GM13977 (cell line): Measurements from ENCODE around the gene SLAIN1.

ENCODE experiments used
- DNase-seq: peaks from one replicate; pipeline ENCODE4 v3.0.0; 2012; ENCODE audit warnings: low spot score
- in situ Hi-C: fragments of 300-500 bp; cut with MboI; formaldehyde crosslinking; loops from one replicate; pipeline ENCODE4 v1.12.0; 2022; ENCODE audit warnings: low sequenced_read_pairs, low pct_unique_long_range_greater_than_20kb, mixed read lengths, inconsistent platforms; ENCODE audit not compliant: unreplicated experiment
- TF ChIP-seq, protein P1 (sequence below): IDR thresholded peaks from 2 replicates; pipeline ENCODE4 v1.5.1; 2012; ENCODE audit warnings: mild to moderate bottlenecking, control low read depth; ENCODE audit not compliant: insufficient read depth; ENCODE audit errors: extremely low read depth, missing control alignments

The SLAIN1 gene

GRCh38 chr13:77714119-77714755, 16.8 kb downstream of the SLAIN1 start:
- TF ChIP-seq, protein P1, sequence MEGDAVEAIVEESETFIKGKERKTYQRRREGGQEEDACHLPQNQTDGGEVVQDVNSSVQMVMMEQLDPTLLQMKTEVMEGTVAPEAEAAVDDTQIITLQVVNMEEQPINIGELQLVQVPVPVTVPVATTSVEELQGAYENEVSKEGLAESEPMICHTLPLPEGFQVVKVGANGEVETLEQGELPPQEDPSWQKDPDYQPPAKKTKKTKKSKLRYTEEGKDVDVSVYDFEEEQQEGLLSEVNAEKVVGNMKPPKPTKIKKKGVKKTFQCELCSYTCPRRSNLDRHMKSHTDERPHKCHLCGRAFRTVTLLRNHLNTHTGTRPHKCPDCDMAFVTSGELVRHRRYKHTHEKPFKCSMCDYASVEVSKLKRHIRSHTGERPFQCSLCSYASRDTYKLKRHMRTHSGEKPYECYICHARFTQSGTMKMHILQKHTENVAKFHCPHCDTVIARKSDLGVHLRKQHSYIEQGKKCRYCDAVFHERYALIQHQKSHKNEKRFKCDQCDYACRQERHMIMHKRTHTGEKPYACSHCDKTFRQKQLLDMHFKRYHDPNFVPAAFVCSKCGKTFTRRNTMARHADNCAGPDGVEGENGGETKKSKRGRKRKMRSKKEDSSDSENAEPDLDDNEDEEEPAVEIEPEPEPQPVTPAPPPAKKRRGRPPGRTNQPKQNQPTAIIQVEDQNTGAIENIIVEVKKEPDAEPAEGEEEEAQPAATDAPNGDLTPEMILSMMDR = no peak
- DNase-seq = no peak
- in situ Hi-C loops = no loop called here

DNA sequence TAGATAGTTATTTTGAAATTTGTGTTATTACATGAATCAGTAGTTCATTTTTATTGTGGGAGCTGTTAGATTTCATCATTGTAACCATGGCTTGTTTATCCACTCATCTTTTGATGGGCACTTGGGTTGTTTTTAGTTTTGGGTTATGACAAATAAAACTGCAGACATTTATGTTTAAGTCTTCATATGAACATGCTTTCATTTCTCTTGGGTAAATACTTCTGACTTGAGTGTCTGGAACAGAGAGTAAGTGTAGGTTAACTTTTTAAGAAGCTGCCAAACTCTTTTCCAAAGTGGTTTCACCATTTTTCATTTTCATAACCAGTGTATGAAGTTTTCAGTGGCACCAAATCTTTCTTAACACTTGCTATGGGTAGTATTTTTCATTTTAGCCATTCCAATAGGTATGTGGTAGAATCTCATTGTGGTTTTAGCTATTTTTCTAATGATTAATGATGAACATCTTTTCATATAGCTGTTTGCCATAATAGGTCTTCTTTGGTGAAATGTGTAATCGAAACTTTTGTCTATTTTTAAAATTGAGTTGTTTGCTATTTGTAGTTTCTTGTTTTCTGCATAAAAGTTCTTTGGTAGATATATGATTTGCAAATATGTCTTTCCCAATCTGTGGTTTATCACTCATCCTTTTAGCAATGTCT, 17.9 kb downstream of the SLAIN1 start:
- TF ChIP-seq, protein P1 = no peak
- DNase-seq = no peak
- in situ Hi-C loops = no loop called here

DNA sequence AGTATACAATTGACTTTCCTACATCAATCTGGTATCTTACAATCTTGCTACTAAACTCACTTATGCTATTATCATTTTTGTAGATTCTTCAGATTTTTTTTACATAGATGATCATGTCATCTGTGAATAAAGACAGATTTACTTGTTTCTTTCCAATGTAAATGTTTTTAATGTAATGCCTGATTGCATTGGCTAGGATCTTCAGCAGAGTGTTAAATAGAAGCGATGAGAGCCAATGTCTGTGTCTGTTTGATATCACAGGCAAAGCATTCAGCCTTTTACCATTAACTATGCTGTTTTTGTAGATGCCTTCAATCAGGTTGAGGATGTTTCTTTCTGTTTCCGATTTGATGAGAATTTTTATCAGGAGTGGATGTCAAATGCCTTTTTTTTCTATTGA, 19.2 kb downstream of the SLAIN1 start:
- TF ChIP-seq, protein P1 = no peak
- DNase-seq = no peak
- in situ Hi-C loops = no loop called here

GRCh38 chr13:77717508-77717907, 20.0 kb downstream of the SLAIN1 start:
- DNase-seq = no peak
- TF ChIP-seq, protein P1 = no peak
- in situ Hi-C loops = no loop called here

GRCh38 chr13:77719128-77719527, 21.6 kb downstream of the SLAIN1 start:
- TF ChIP-seq, protein P1 = no peak
- in situ Hi-C loops = no loop called here
- no peak for DNase-seq

DNA sequence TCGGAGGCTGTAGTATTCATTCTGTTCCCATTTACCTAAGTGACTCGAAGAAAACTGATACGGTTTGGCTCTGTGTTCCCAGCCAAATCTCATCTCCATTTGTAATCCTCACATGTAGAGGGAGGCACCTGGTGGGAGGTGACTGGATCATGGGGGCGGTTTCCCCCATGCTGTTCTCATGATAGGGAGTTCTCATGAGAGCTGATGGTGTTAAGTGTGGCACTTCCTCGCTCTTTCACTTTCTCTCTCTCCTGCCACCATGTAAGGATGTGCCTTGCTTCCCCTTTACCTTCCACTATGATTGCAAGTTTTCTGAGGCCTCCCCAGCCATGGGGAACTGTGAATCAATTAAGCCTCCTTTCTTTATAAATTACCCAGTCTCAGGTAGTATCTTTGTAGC, 23.5 kb downstream of the SLAIN1 start:
- TF ChIP-seq, protein P1 = no peak
- DNase-seq = no peak
- in situ Hi-C loops = no loop called here

GRCh38 chr13:77724092-77724491, 26.6 kb downstream of the SLAIN1 start:
- no peak for DNase-seq
- in situ Hi-C loops = no loop called here
- TF ChIP-seq, protein P1 = no peak
